PC-9 (cell line): Measurements from ENCODE around the gene CCDC34. TPM values are rescaled to one million over a fixed set of nuclear protein-coding genes. Genes with fewer than 3 reads are reported as not detected.

ENCODE experiments used
- BruUV-seq: library from RNA; stranded (reverse); fragments of 400-500 nt; replicated peaks from 2 replicates; lab custom pipeline; 2021; lab: Mats Ljungman, UMichigan
- CTCF ChIA-PET: fragments of 300-600 bp; sonication (Branson Sonifier 250); formaldehyde crosslinking; loops from one replicate; lab custom pipeline; 2022; ENCODE audit warnings: antibody characterized with exemption; lab: Charles Lee
- POLR2A ChIA-PET: fragments of 300-600 bp; sonication (Branson Sonifier 250); formaldehyde crosslinking; loops from one replicate; lab custom pipeline; 2022; ENCODE audit warnings: antibody characterized with exemption; ENCODE audit not compliant: unreplicated experiment; lab: Charles Lee
- DNase-seq, 2 experiments: peaks; one replicate each; pipeline versions ENCODE4 v3.0.0 to v3.0.0-alpha.2; 2015 to 2022; ENCODE audit warnings: mixed read lengths in 1 of 2
- H2AFZ ChIP-seq: fragments of 200-600 bp; sonication (generic); 2 replicates; pipeline ENCODE4 v1.8.1; 2017; ENCODE audit warnings: antibody characterized with exemption
- H3F3A ChIP-seq: fragments of 200-600 bp; sonication (generic); 2 replicates; pipeline ENCODE4 v1.8.1; 2017; ENCODE audit warnings: antibody characterized with exemption, mild to moderate bottlenecking, low read depth; ENCODE audit not compliant: insufficient read depth
- H3K27ac ChIP-seq: fragments of 200-600 bp; sonication (generic); 2 replicates; pipeline ENCODE4 v1.6.1; 2016; ENCODE audit warnings: mixed run types
- H3K27me3 ChIP-seq: fragments of 200-600 bp; sonication (generic); 2 replicates; pipeline ENCODE4 v1.6.1; 2016; ENCODE audit warnings: low read depth, mixed run types; ENCODE audit not compliant: insufficient read depth
- H3K36me3 ChIP-seq: fragments of 200-600 bp; sonication (generic); 2 replicates; pipeline ENCODE4 v1.6.1; 2016; ENCODE audit warnings: low read depth, mixed run types
- H3K4me1 ChIP-seq: fragments of 200-600 bp; sonication (generic); replicated peaks from 2 replicates; pipeline ENCODE4 v1.6.1; 2016; ENCODE audit warnings: mixed run types; ENCODE audit not compliant: insufficient read depth
- H3K4me2 ChIP-seq: fragments of 200-600 bp; sonication (generic); 2 replicates; pipeline ENCODE4 v1.6.1; 2017; ENCODE audit warnings: mixed run types
- H3K4me3 ChIP-seq: fragments of 200-600 bp; sonication (generic); 2 replicates; pipeline ENCODE4 v1.6.1; 2016; ENCODE audit warnings: mixed run types
- H3K79me2 ChIP-seq: fragments of 200-600 bp; sonication (generic); 2 replicates; pipeline ENCODE4 v1.6.1; 2017; ENCODE audit warnings: low read depth, mixed run types
- H3K9me2 ChIP-seq: fragments of 200-600 bp; sonication (generic); 2 replicates; pipeline ENCODE4 v1.8.1; 2017; ENCODE audit warnings: mild to moderate bottlenecking; ENCODE audit not compliant: insufficient read depth
- H3K9me3 ChIP-seq: fragments of 200-600 bp; sonication (generic); 2 replicates; pipeline ENCODE4 v1.8.1; 2016; ENCODE audit warnings: low read depth; ENCODE audit not compliant: insufficient read depth
- H4K20me1 ChIP-seq: fragments of 200-600 bp; sonication (generic); 2 replicates; pipeline ENCODE4 v1.8.1; 2017; ENCODE audit not compliant: insufficient read depth
- CTCF ChIP-seq: fragments of 200-600 bp; sonication (generic); conservative IDR thresholded peaks from 2 replicates; pipeline ENCODE4 v1.6.1; 2017; ENCODE audit warnings: mixed run types, antibody characterized with exemption, mild to moderate bottlenecking, moderate library complexity
- EZH2 ChIP-seq: fragments of 200-600 bp; sonication (generic); IDR thresholded peaks from 2 replicates; pipeline ENCODE4 v1.8.0; 2017; ENCODE audit warnings: antibody characterized with exemption, low read depth
- intact Hi-C: fragments of 100-400 bp; cut with micrococcal nuclease; formaldehyde crosslinking; loops from one replicate; pipeline ENCODE4 v1.10.0; 2022; ENCODE audit not compliant: unreplicated experiment
- total RNA-seq: library from RNA; stranded (reverse); gene quantifications from 2 replicates; pipeline ENCODE4 v1.2.3, GENCODE V29; 2021

Gene CCDC34
- total RNA-seq, 1 experiment from 2014 or later, result 33.6 TPM

GRCh38 chr11:27305751-27306150, 57.3 kb downstream of the CCDC34 start:
- POLR2A ChIA-PET, result no interaction called here
- no TSS peak for BruUV-seq
- TF ChIP-seq CTCF (no peak), EZH2 (no peak)

GRCh38 chr11:27304514-27304913, 58.5 kb downstream of the CCDC34 start:
- H3K9me2 ChIP-seq, result no peaks in the 10 kb centered on the region
- no peak overlapping the region for H3K27ac ChIP-seq
- no peak overlapping the region for H3K4me2 ChIP-seq
- ChIA-PET CTCF (no interaction called here), POLR2A (no interaction called here)
- BruUV-seq, result no TSS peak
- no peaks in the 10 kb centered on the region for H3K27me3 ChIP-seq
- H3K4me1 ChIP-seq, result no peaks in the 10 kb centered on the region
- no peaks in the 10 kb centered on the region for H3F3A ChIP-seq
- no peak for TF ChIP-seq CTCF
- H3K79me2 ChIP-seq, result no peaks in the 10 kb centered on the region
- no peaks in the 10 kb centered on the region for H4K20me1 ChIP-seq
- no peaks in the 10 kb centered on the region for H3K36me3 ChIP-seq
- H3K4me3 ChIP-seq, result no peak overlapping the region
- H3K9me3 ChIP-seq, result no peaks in the 10 kb centered on the region
- no peak for DNase-seq
- intact Hi-C loops, result no loop called here
- no peak overlapping the region for H2AFZ ChIP-seq

More at GRCh38 chr11:27305751-27306150, 57.3 kb downstream of the CCDC34 start:
- no peaks in the 10 kb centered on the region for H3F3A ChIP-seq
- H3K36me3 ChIP-seq, result no peaks in the 10 kb centered on the region
- no peaks in the 10 kb centered on the region for H3K4me1 ChIP-seq
- H3K4me2 ChIP-seq, result no peak overlapping the region
- CTCF ChIA-PET, result no interaction called here
- H3K9me3 ChIP-seq, result no peaks in the 10 kb centered on the region
- no peaks in the 10 kb centered on the region for H4K20me1 ChIP-seq
- H3K79me2 ChIP-seq, result no peaks in the 10 kb centered on the region
- DNase-seq, result no peak
- no peaks in the 10 kb centered on the region for H3K27me3 ChIP-seq
- no peak overlapping the region for H3K4me3 ChIP-seq
- H2AFZ ChIP-seq, result no peak overlapping the region
- intact Hi-C loops, result no loop called here
- H3K27ac ChIP-seq, result no peak overlapping the region
- no peaks in the 10 kb centered on the region for H3K9me2 ChIP-seq

GRCh38 chr11:27303903-27304302, 59.1 kb downstream of the CCDC34 start:
- H3K4me1 ChIP-seq, result no peaks in the 10 kb centered on the region
- H3K36me3 ChIP-seq, result no peaks in the 10 kb centered on the region
- H4K20me1 ChIP-seq, result no peaks in the 10 kb centered on the region
- no peaks in the 10 kb centered on the region for H3K9me2 ChIP-seq
- no TSS peak for BruUV-seq
- H3K27ac ChIP-seq, result no peak overlapping the region
- H3K27me3 ChIP-seq, result no peaks in the 10 kb centered on the region
- no peaks in the 10 kb centered on the region for H3F3A ChIP-seq
- no peaks in the 10 kb centered on the region for H3K79me2 ChIP-seq
- H2AFZ ChIP-seq, result no peak overlapping the region
- H3K4me3 ChIP-seq, result no peak overlapping the region
- intact Hi-C loops, result no loop called here
- DNase-seq, result no peak
- H3K4me2 ChIP-seq, result no peak overlapping the region
- TF ChIP-seq CTCF, result no peak
- TF ChIP-seq EZH2, result no peak
- ChIA-PET POLR2A (no interaction called here), CTCF (no interaction called here)
- no peaks in the 10 kb centered on the region for H3K9me3 ChIP-seq
